HG03139 (cell line): Measurements from ENCODE around the gene CIDEC.
"Not testable (repeated sequence)": the region's sequence is repeated elsewhere in the genome, so short reads cannot be mapped to it uniquely, and the experiment has no call there.

Source experiments
- ATAC-seq: cut with Tn5 transposase; IDR thresholded peaks from one replicate; pipeline ENCODE4 v1.9.1; 2021; ENCODE audit not compliant: unreplicated experiment

Gene CIDEC

GRCh38 chr3:9881441-9881840, 1.4 kb upstream of the CIDEC start:
- ATAC-seq, result no peak

DNA sequence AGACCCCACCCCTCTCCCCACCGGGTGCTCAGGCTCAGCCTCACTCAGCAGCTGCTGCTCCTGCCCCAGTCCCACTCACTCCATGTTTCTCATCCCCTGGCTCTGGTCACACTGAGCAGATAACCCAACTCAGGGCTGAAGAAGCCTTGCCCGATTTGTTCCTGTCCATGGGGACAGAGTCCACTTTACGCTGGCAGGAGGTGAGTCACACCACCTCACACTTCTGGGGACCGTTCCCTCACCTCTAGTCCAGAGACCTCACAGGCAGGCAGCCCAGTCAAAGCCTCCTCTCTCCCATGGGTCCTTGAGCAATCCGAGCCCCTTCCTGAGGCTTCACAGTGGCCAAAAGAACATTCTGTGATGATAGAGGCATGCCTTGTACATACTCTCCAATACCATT, 1.4 kb downstream of the CIDEC start:
- ATAC-seq, result no peak

DNA sequence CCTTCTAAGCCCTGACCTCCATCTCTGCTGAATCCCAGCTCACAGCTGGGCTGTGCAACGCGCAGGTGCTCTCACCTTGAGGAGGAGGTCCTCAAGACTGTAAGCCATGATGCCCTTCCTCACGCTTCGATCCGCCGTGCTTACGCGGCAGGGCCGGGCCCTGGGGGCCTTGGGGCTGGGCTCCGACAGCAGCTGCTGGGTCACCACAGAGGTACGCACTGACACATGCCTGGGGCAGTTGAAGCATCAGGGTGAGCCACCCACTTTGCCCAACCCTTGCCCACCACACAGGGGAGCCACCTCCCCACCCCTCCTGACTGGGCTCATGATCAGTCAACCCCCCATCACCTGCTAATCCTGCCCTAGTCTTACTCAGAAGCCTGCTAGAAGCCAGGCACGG, 3.1 kb downstream of the CIDEC start:
- ATAC-seq, result no peak

DNA sequence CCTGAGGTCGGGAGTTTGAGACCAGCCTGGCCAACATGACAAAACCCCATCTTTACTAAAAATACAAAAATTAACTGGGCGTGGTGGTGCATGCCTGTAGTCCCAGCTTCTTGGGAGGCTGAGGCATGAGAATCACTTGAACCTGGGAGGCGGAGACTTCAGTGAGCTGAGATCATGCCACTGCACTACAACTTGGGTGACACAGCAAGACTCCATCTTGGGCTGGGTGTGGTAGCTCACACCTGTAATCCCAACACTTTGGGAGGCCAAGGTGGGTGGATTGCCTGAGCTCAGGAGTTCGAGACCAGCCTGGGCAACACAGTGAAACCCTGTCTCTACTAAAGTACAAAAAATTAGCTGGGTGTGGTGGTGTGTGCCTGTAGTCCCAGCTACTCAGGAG, 3.8 kb downstream of the CIDEC start:
- ATAC-seq, result not testable (repeated sequence)

DNA sequence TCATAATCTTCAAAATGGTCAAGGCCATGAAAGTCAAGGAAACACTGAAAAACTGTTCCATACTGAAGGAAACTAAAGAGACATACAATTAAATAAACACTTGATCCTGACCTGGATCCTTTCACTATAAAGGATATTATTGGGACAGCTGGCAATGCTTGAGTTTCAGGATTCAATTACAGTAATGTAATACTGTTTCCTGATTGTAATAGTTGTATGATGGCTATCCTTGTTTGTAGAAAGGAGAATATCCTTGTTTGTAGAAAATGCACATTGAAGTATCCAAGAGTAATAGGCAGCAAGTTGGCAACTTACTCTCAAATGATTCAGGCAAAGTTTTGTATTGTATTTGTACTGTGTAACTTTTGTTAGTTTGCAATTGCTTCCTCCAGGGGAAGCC, 4.6 kb downstream of the CIDEC start:
- no peak for ATAC-seq

DNA sequence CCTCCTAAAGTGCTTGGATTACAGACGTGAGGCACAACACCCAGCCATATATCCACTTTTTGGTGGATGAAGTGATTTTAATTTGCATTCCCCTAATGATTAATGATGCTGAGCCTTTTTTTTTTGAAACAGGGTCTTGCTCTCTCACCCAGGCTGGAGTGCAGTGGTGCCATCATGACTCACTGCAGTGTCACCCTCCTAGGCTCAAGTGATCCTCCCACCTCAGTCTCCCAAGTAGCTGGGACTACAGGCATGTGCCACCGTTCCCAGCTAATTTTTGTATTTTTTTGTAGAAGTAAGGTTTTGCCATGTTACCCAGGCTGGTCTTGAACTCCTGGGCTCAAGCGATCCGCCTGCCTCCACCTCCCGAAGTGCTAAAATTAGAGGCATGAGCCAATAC, 8.0 kb downstream of the CIDEC start:
- ATAC-seq, result not testable (repeated sequence)

GRCh38 chr3:9870978-9871377, 9.1 kb downstream of the CIDEC start:
- no peak for ATAC-seq

DNA sequence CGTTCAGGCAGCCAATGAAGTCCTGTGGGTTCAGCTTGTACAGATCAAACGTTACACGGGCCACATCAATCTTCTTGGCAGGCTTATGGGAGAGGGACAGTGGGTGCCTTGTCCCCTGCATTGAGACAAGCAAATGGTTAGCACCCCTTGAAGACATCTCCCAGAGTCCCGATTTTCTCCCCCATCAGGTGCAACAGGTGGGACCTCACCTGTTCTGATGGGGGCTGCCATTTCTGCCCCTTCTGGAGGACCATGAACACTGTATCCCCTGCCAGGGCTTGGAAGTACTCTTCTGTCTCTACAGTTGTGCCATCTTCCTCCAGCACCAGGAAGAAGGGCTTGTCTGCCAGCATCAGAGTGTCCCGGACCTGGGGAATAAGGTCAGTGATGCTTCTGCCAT, 10.1 kb downstream of the CIDEC start:
- no peak for ATAC-seq

DNA sequence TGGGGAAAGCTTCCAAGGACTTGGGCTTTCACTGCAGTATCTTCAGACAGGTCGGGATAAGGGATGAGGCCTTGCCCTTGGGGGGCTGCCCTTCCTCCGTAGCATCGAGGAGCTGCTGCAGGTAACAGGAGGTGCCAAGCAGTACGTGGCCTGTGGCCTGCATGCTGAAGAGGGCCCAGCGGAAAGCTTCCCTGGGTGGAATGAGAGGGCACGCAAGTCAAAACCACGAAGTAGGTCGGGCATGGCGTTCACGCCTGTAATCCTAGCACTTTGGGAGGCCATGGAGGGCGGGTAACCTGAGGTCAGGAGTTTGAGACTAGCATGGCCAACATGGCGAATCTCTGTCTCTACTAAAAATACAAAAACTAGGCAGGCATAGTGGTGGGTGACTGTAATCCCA, 12.9 kb downstream of the CIDEC start:
- no peak for ATAC-seq

- ATAC-seq, result no peak
Observed at GRCh38 chr3:9866639-9867038, 13.4 kb downstream of the CIDEC start.

GRCh38 chr3:9865125-9865637, 14.9 kb downstream of the CIDEC start:
- not testable (repeated sequence) for ATAC-seq

DNA sequence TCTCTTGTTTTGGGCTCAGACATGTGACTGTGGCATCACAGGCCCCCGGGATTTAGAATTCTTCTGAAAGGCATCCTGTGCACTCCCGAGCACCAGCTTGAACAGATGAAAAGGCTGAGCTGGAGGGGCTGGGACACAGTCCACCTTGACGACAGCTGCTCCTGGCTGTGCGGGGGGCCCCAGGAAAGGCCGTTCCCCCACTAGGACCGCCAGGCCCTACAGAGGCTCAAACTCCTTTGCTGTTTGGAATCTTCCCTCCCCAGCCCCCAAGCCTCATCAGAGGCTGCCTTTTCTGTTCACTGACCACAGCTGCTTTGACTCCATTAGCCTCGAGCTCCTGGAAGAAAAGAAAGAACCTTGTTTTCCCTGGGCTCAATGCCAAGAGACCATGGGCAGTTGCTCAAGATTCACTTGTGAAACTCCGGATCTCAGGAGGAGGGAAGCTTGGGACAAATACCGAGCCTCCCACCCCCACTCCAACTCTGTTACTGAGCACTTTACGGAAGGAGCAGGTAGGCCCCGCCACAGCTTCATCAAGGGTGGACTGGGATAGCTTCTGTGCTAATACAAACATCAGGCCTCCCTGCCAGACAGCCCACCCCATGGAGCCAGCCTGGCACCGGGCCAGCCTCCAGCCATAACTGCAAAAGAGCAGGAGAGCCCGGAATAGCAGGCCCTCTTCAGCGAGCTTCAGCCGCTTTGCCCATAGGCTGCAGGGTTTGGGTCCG, 15.7 kb downstream of the CIDEC start:
- ATAC-seq, result no peak

GRCh38 chr3:9863058-9863772, 16.8 kb downstream of the CIDEC start:
- no peak for ATAC-seq

GRCh38 chr3:9862391-9863057, 17.5 kb downstream of the CIDEC start:
- no peak for ATAC-seq

- ATAC-seq, result no peak
Observed at GRCh38 chr3:9861626-9862130, 18.4 kb downstream of the CIDEC start.

GRCh38 chr3:9861201-9861600, 18.9 kb downstream of the CIDEC start:
- ATAC-seq, result no peak

DNA sequence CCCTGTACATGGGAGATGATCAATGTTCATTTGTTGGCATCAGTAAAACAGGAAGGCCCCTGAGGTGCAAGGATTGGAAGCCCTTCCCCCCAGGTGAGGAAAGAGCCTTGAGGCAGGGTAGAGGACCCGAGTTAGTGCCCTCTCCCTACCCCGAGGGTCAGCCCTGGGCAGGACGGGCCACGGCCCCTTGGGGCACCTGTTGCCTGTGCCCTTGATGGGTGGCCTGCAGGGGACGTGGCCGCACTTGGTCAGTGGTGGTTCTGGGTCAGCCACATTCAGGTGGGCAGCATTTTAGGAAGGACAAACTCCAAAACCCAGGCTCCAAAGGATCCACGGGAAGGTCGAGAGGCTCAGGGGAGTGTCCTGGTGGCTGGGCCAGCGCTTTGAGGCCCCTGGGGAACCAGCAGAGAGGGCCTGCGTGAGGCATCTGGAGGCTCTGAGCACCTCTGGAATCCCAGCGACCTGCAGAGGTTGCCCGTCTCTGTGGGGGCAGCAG, 20.5 kb downstream of the CIDEC start:
- ATAC-seq, result no peak

GRCh38 chr3:9855594-9855993, 24.5 kb downstream of the CIDEC start:
- ATAC-seq, result no peak

- not testable (repeated sequence) for ATAC-seq
Observed at GRCh38 chr3:9854291-9854940, 25.6 kb downstream of the CIDEC start.

DNA sequence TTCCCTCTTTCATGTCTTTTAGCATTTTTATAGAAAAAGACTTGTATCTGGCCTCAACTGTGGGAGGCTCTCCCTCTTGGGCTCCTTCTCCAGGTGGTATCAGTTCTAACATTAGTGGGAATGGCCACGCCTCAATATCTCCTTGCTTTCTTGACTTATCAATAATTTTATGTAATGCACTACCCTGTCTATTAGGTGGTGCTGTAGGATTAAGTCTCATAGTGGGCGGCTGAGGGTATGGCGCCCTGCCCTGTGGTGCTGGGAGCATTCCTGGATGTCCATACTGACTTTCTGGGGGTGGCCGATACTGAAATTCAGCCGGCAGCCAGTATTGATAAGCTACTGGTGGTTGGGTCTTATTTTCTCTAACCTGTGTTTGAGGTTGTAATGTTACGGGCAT, 27.5 kb downstream of the CIDEC start:
- no peak for ATAC-seq

- ATAC-seq, result not testable (repeated sequence)
Observed at GRCh38 chr3:9851926-9852325, 28.1 kb downstream of the CIDEC start.
